NCI-H82 treated with DMSO at 0.1 percent for 48 hours (cell line): ENCODE measurements around the gene PIK3CB.
"Not testable (repeated sequence)": the region's sequence is repeated elsewhere in the genome, so short reads cannot be mapped to it uniquely, and the experiment has no call there.

Experiments used
- DNase-seq: peaks from one replicate; lab custom pipeline; 2025; ENCODE audit not compliant: unreplicated experiment; lab: John Stamatoyannopoulos, UW

Gene PIK3CB

GRCh38 chr3:138768125-138768524 is 66.6 kb downstream of the PIK3CB start:
- no peak for DNase-seq

- no peak for DNase-seq
These were observed 67.1 kb downstream of the PIK3CB start for GRCh38 chr3:138767498-138768104.

DNA sequence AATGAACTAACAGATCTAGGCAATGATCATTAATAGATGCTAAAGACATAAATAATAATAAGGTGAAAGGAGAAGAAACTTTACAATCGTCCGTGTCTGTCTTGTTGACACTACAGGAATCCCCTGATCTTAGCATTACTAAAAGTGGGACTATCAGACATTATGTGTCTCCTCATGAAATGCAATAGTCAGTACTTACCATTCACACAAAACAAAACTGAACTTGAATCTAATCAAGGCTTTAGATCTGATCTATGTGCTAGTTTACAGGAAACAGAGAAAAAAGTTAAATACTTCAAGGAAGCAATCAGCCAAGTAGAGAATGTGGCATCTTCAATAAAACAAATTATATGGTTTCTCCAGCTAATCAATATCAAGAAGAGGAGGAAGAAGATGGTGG is 73.7 kb downstream of the PIK3CB start:
- no peak for DNase-seq

- DNase-seq: no peak
These were observed 86.5 kb downstream of the PIK3CB start for GRCh38 chr3:138748190-138748589.

GRCh38 chr3:138747225-138747624 is 87.5 kb downstream of the PIK3CB start:
- no peak for DNase-seq

DNA sequence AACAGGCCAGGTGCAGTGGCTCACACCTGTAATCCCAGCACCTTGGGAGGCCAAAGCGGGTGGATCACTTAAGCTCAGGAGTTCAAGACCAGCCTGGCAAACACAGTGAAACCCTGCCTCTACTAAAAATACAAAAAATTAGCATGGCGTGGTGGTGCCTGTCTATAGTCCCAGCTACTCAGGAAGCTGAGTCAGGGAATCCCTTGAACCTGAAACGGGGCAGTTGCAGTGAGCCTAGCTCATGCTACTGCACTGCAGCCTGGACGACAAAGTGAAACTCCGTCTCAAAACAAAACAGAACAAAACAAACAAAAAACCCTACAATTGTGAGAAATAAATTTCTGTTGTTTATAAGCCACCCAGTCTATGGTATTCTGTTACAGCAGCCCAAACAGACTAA is 94.7 kb downstream of the PIK3CB start:
- no peak for DNase-seq

DNA sequence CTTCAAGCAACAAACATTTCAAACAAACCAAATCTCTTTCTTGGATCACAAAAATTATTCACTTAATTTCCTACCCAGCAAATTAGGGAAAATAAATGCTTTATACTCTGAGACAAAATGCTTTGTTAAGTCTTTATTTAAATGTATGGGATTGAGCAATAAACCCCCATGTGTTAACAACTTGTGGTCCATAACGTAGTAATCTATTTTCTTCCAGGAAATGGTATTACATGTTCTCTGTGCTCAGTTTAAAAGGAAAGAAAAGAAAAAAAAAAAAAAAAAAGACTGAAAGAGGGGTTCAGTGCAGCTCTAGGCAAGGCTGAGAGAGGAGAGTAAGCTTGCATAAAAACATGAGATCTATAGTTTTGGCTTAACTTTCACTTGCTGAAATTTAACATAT is 102.3 kb downstream of the PIK3CB start:
- DNase-seq: no peak

GRCh38 chr3:138726946-138727730 is 107.6 kb downstream of the PIK3CB start:
- no peak for DNase-seq

- DNase-seq: not testable (repeated sequence)
These were observed 108.7 kb downstream of the PIK3CB start for GRCh38 chr3:138726042-138726441.

GRCh38 chr3:138725116-138725515 is 109.6 kb downstream of the PIK3CB start:
- DNase-seq: no peak

DNA sequence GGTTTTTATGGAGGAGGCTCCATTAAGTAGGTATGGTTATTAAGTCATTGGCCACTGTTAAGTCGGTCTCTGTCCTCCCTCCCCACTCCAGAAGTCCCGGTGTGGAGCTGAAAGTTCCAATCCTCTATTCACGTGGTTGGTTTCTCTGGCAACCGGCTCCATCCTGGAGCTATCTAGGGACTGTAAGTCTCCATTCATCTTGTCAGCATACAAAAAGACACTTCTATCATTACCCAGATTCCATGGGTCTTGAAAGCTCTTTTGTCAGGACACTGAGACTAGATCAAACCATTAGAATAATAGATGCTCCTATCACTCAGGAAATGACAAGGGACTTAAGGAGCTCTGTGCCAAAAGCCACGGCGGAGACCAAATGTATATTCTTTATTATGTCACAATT is 110.3 kb downstream of the PIK3CB start:
- DNase-seq: no peak

DNA sequence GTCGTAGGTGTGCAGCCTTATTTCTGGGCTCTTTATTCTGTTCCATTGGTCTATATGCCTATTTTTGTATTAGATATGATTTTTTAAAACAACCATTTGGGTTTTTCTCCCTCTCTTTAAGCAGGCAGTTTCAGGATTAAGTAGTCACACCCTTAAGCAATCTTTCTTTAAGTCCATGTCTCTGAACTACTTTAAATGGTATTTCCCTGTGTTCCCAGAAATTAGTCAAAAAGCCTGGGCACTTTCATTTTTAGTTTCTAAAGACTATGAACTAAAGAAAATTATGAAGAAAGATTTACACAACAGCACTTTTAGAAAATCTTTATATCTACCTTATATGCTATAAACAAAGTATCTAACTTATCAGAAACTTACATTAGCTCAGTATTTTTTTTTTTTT is 115.9 kb downstream of the PIK3CB start:
- DNase-seq: no peak

- DNase-seq: no peak
These were observed 117.4 kb downstream of the PIK3CB start for GRCh38 chr3:138717348-138717747.

- no peak for DNase-seq
These were observed 122.6 kb downstream of the PIK3CB start for GRCh38 chr3:138712086-138712485.

DNA sequence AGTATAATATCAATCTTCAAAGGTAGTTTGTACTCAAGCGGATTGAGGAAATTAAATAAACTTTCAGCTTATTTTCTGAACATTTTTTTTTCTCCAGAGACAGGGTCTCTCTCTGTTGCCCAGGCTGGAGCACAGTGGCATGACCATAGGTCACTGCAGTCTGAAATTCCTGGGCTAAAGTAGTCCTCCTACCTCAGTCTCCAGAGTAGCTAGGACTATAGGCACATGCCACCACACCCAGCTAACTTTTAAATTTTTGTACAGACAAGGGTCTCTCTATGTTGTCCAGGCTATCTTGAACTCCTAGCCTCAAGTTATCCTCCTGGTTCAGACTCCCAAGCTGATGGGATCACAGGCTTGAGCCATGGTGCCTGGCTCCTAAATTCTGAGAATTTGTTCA is 129.1 kb downstream of the PIK3CB start:
- DNase-seq: no peak

DNA sequence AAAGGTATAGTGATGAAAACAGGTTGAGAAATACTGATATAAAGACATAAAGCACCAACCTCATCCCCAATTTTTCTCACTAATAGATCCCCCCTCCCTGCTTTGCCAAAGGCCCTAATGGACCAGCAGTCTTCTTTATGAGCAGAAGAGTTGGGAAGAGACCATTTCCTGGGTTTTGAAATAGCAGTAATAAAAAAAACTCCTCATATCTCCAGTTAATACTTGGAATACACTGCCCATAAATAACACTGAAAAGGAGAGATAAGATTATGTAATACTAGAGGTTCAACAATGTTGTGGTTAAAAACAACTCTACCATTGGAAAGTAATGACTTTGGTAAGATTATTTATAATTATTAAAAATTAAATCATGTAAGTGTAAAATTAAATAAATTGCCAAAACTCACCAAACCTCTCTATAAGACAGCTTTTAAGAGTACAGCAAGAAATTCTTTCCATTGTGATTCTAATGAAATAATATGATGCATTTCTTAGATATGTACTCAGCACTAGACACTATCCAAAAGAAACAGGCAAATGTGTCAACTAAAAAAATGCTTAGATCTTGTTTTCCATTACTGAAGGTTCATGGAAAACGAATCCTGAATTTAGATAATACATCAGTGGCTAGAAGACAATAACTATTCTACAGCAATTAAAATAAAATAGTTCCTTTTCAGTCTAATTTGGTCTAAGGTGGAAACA is 137.9 kb downstream of the PIK3CB start:
- DNase-seq: no peak

DNA sequence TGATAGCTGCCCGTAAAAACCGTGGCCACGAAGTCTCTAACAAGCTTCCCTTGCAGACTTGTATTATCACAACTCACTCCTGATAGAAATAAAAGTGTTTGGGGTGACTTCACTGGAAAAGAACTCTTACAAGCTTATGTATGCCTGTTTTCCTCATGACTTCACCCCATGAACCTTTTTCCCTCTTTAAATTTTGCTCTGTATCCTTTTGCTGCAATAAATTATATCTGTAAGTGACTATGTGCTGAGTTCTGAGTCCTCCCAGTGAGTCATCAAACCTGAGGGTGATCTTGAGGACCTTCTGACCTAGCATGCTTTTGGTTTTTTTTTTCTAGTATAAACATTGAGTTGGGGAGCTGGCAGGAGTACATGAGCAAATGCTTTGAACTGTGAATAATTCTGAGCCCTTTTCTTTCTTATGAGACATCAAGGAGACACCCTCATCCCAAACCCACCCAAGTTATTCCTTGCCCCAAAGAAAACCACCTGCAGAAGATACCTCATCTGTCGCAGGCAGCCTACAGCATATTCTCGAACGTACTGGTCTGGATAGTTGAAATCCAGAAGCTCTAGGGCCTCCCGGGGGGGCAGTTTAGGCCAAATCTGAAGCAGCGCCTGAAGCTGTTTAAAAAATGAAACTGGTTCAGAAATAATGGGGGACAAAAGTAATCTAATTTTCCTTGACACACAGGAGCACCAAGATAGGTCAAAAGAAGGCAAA is 140.3 kb downstream of the PIK3CB start:
- no peak for DNase-seq

GRCh38 chr3:138692152-138692551 is 142.6 kb downstream of the PIK3CB start:
- no peak for DNase-seq

- DNase-seq: no peak
These were observed 143.4 kb downstream of the PIK3CB start for GRCh38 chr3:138691351-138691750.

DNA sequence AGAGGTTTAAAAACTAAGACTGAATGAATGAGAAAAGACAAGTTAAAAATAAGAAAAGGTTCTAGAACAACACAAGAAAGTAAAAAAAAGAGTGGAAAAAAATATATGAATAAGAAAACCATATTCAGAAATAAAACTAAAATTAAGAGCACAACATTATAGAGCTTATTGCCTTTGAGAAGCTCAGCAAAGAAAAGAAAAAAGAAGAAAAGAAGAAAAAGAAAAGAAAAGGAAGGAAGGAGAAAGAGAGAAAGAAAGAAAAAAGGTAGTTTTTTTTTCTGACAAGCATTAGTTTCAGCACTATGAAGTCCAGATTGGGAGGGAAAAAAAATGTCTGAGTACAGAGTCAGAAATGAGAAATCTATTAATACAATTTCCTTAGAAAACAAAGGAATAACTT is 144.7 kb downstream of the PIK3CB start:
- DNase-seq: no peak

GRCh38 chr3:138688871-138689299 is 145.8 kb downstream of the PIK3CB start:
- DNase-seq: no peak
